Measurements from ENCODE around the gene S100A14.
A peak's percentile ranks its signal among the peaks of the same experiment; 100 is the strongest.

S100A14 gene

GRCh38 chr1:153652805-153653500 is 36.8 kb upstream of the S100A14 start:
- WGBS (ENCODE audit: extremely low coverage, insufficient coverage, insufficient read length) = no CpG with 5 or more reads among the region's 3 CpGs
- Histone ChIP-seq H3K27me3 (ENCODE audit: insufficient read depth, low read length) (no peaks in the 10 kb centered on the region), H3K14ac (ENCODE audit: low read length) (no peak overlapping the region), H4K12ac (ENCODE audit: low read depth, low read length) (no peak overlapping the region), H3K79me1 (ENCODE audit: low read length) (no peaks in the 10 kb centered on the region), H2BK12ac (ENCODE audit: low read length) (no peak overlapping the region), H3K4me3 (ENCODE audit: low read depth, low read length) (no peak overlapping the region), H2AFZ (ENCODE audit: insufficient read depth, low read length, poor library complexity) (no peak overlapping the region), H3K4ac (ENCODE audit: low read depth, low read length) (no peak overlapping the region), H3K4me1 (ENCODE audit: control insufficient read depth in 1 of 2, insufficient read depth in 2 of 2, low read length in 2 of 2) (peaks cover 0 to 3% of the 10 kb centered on the region in 2 experiments), H3K23ac (ENCODE audit: low read length) (no peak overlapping the region), H3K27ac (ENCODE audit: low read depth, low read length) (no peak overlapping the region), H3K36me3 (ENCODE audit: control insufficient read depth in 1 of 2, insufficient read depth in 2 of 2, low read length in 2 of 2) (no peaks in the 10 kb centered on the region), H2AK5ac (ENCODE audit: low read length) (no peak overlapping the region), H4K91ac (ENCODE audit: low read depth, low read length) (no peak overlapping the region), H3K79me2 (ENCODE audit: control insufficient read depth, insufficient read depth, low read length, poor library complexity) (no peaks in the 10 kb centered on the region), H3K9ac (ENCODE audit: low read length) (no peak overlapping the region), H2BK5ac (ENCODE audit: low read depth, low read length, poor library complexity) (no peak overlapping the region), H3K18ac (ENCODE audit: low read length) (no peak overlapping the region), H2BK120ac (ENCODE audit: insufficient read depth, low read length, poor library complexity) (no peak overlapping the region), H3K4me2 (ENCODE audit: low read length) (no peak overlapping the region), H4K8ac (ENCODE audit: low read depth, low read length) (no peak overlapping the region), H3K9me3 (ENCODE audit: insufficient read depth, low read depth, low read length) (peaks cover 1% of the 10 kb centered on the region)
- DNase-seq = peak; percentile 46 to 72

- no peak overlapping the region for H3K9ac ChIP-seq (ENCODE audit: low read length)
- H3K23ac ChIP-seq (ENCODE audit: low read length) = no peak overlapping the region
- H3K9me3 ChIP-seq (ENCODE audit: insufficient read depth, low read depth, low read length) = peaks cover 1% of the 10 kb centered on the region
- no peak overlapping the region for H2BK5ac ChIP-seq (ENCODE audit: low read depth, low read length, poor library complexity)
- no peaks in the 10 kb centered on the region for H3K36me3 ChIP-seq (ENCODE audit: control insufficient read depth in 1 of 2, insufficient read depth in 2 of 2, low read length in 2 of 2)
- no peak overlapping the region for H2BK12ac ChIP-seq (ENCODE audit: low read length)
- H3K4me3 ChIP-seq (ENCODE audit: low read depth, low read length) = no peak overlapping the region
- H2BK120ac ChIP-seq (ENCODE audit: insufficient read depth, low read length, poor library complexity) = no peak overlapping the region
- no peaks in the 10 kb centered on the region for H3K79me2 ChIP-seq (ENCODE audit: control insufficient read depth, insufficient read depth, low read length, poor library complexity)
- H4K12ac ChIP-seq (ENCODE audit: low read depth, low read length) = no peak overlapping the region
- H3K4me1 ChIP-seq (ENCODE audit: control insufficient read depth in 1 of 2, insufficient read depth in 2 of 2, low read length in 2 of 2) = peaks cover 0 to 4% of the 10 kb centered on the region in 2 experiments
- H2AK5ac ChIP-seq (ENCODE audit: low read length) = no peak overlapping the region
- no peak overlapping the region for H2AFZ ChIP-seq (ENCODE audit: insufficient read depth, low read length, poor library complexity)
- no peak overlapping the region for H4K8ac ChIP-seq (ENCODE audit: low read depth, low read length)
- H4K91ac ChIP-seq (ENCODE audit: low read depth, low read length) = no peak overlapping the region
- no peak for DNase-seq
- WGBS (ENCODE audit: extremely low coverage, insufficient coverage, insufficient read length) = no CpG with 5 or more reads among the region's 1 CpG
- H3K18ac ChIP-seq (ENCODE audit: low read length) = no peak overlapping the region
- H3K14ac ChIP-seq (ENCODE audit: low read length) = no peak overlapping the region
- H3K79me1 ChIP-seq (ENCODE audit: low read length) = no peaks in the 10 kb centered on the region
- H3K27me3 ChIP-seq (ENCODE audit: insufficient read depth, low read length) = no peaks in the 10 kb centered on the region
- no peak overlapping the region for H3K4ac ChIP-seq (ENCODE audit: low read depth, low read length)
- no peak overlapping the region for H3K4me2 ChIP-seq (ENCODE audit: low read length)
- H3K27ac ChIP-seq (ENCODE audit: low read depth, low read length) = no peak overlapping the region
Observed at GRCh38 chr1:153651771-153652170, 35.6 kb upstream of the S100A14 start.

DNA sequence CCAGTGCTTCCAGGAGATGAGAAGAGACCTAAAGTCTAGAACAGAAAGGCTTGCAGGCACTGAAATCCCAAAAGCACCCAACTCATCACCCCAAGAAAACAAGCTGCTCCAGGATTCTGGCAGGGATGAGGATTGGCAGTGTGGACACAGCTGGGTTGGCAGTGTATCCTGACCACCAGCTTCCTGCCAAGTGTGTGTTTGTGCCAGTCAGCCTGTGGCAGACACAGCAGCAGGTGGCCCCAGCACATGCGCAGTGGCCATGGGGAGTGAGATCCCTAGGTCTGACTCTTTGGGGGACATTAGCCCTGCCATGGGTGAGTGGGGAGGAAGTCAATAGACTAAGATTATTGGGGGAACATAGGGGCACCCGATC is 33.7 kb upstream of the S100A14 start:
- Histone ChIP-seq H3K4me3 (ENCODE audit: low read depth, low read length) (no peak overlapping the region), H3K9ac (ENCODE audit: low read length) (no peak overlapping the region), H3K4me2 (ENCODE audit: low read length) (no peak overlapping the region), H3K4me1 (ENCODE audit: control insufficient read depth in 1 of 2, insufficient read depth in 2 of 2, low read length in 2 of 2) (peaks cover 0 to 4% of the 10 kb centered on the region in 2 experiments), H3K14ac (ENCODE audit: low read length) (no peak overlapping the region), H3K27ac (ENCODE audit: low read depth, low read length) (no peak overlapping the region), H2AFZ (ENCODE audit: insufficient read depth, low read length, poor library complexity) (no peak overlapping the region), H3K36me3 (ENCODE audit: control insufficient read depth in 1 of 2, insufficient read depth in 2 of 2, low read length in 2 of 2) (peaks cover 7 to 16% of the 10 kb centered on the region in 2 experiments), H3K4ac (ENCODE audit: low read depth, low read length) (no peak overlapping the region), H4K8ac (ENCODE audit: low read depth, low read length) (no peak overlapping the region), H2BK120ac (ENCODE audit: insufficient read depth, low read length, poor library complexity) (no peak overlapping the region), H3K79me2 (ENCODE audit: control insufficient read depth, insufficient read depth, low read length, poor library complexity) (no peaks in the 10 kb centered on the region), H2AK5ac (ENCODE audit: low read length) (no peak overlapping the region), H3K79me1 (ENCODE audit: low read length) (no peaks in the 10 kb centered on the region), H4K91ac (ENCODE audit: low read depth, low read length) (no peak overlapping the region), H3K18ac (ENCODE audit: low read length) (no peak overlapping the region), H2BK12ac (ENCODE audit: low read length) (no peak overlapping the region), H4K12ac (ENCODE audit: low read depth, low read length) (no peak overlapping the region), H2BK5ac (ENCODE audit: low read depth, low read length, poor library complexity) (no peak overlapping the region), H3K23ac (ENCODE audit: low read length) (no peak overlapping the region), H3K9me3 (ENCODE audit: insufficient read depth, low read depth, low read length) (peaks cover 1% of the 10 kb centered on the region), H3K27me3 (ENCODE audit: insufficient read depth, low read length) (no peaks in the 10 kb centered on the region)
- WGBS (ENCODE audit: extremely low coverage, insufficient coverage, insufficient read length) = no CpG with 5 or more reads among the region's 2 CpGs
- no peak for DNase-seq

- peaks cover 0 to 4% of the 10 kb centered on the region in 2 experiments for H3K4me1 ChIP-seq (ENCODE audit: control insufficient read depth in 1 of 2, insufficient read depth in 2 of 2, low read length in 2 of 2)
- WGBS (ENCODE audit: extremely low coverage, insufficient coverage, insufficient read length) = no CpG with 5 or more reads among the region's 3 CpGs
- H2BK12ac ChIP-seq (ENCODE audit: low read length) = no peak overlapping the region
- no peaks in the 10 kb centered on the region for H3K79me1 ChIP-seq (ENCODE audit: low read length)
- H3K4ac ChIP-seq (ENCODE audit: low read depth, low read length) = no peak overlapping the region
- no peak overlapping the region for H2BK120ac ChIP-seq (ENCODE audit: insufficient read depth, low read length, poor library complexity)
- no peak overlapping the region for H2AK5ac ChIP-seq (ENCODE audit: low read length)
- no peak overlapping the region for H3K4me3 ChIP-seq (ENCODE audit: low read depth, low read length)
- H3K14ac ChIP-seq (ENCODE audit: low read length) = no peak overlapping the region
- H3K9me3 ChIP-seq (ENCODE audit: insufficient read depth, low read depth, low read length) = peaks cover 1% of the 10 kb centered on the region
- H3K23ac ChIP-seq (ENCODE audit: low read length) = no peak overlapping the region
- no peak overlapping the region for H4K12ac ChIP-seq (ENCODE audit: low read depth, low read length)
- no peak overlapping the region for H3K4me2 ChIP-seq (ENCODE audit: low read length)
- H3K27me3 ChIP-seq (ENCODE audit: insufficient read depth, low read length) = no peaks in the 10 kb centered on the region
- H4K91ac ChIP-seq (ENCODE audit: low read depth, low read length) = no peak overlapping the region
- no peak overlapping the region for H4K8ac ChIP-seq (ENCODE audit: low read depth, low read length)
- no peak overlapping the region for H3K9ac ChIP-seq (ENCODE audit: low read length)
- no peak overlapping the region for H3K27ac ChIP-seq (ENCODE audit: low read depth, low read length)
- H3K18ac ChIP-seq (ENCODE audit: low read length) = no peak overlapping the region
- no peak for DNase-seq
- peaks cover 7 to 18% of the 10 kb centered on the region in 2 experiments for H3K36me3 ChIP-seq (ENCODE audit: control insufficient read depth in 1 of 2, insufficient read depth in 2 of 2, low read length in 2 of 2)
- no peaks in the 10 kb centered on the region for H3K79me2 ChIP-seq (ENCODE audit: control insufficient read depth, insufficient read depth, low read length, poor library complexity)
- H2AFZ ChIP-seq (ENCODE audit: insufficient read depth, low read length, poor library complexity) = no peak overlapping the region
- no peak overlapping the region for H2BK5ac ChIP-seq (ENCODE audit: low read depth, low read length, poor library complexity)
Observed at GRCh38 chr1:153649137-153649862, 33.2 kb upstream of the S100A14 start.
